HG02588 (cell line): Measurements from ENCODE around the gene NIM1K.
"Not testable (repeated sequence)": the region's sequence is repeated elsewhere in the genome, so short reads cannot be mapped to it uniquely, and the experiment has no call there.

Source experiments
- ATAC-seq: cut with Tn5 transposase; IDR thresholded peaks from one replicate; pipeline ENCODE4 v1.9.1; 2021; ENCODE audit warnings: mild to moderate bottlenecking, moderate library complexity; ENCODE audit not compliant: unreplicated experiment

Gene NIM1K

DNA sequence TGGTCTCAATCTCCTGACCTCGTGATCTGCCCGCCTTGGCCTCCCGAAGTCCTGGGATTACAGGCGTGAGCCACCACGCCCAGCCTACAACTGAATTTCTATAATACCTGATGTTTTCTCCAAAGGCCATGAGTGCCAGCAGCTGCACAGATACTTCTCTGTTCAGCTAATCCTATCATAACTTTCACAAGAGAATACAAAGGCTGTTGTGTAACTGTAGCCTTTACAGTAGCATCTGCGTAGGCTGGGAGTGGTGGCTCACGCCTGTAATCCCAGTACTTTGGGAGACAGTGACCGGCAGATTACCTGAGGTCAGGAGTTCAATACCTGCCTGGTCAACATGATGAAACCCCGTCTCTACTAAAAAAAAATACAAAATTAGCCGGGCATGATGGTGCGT is 8.9 kb upstream of the NIM1K start:
- ATAC-seq, result not testable (repeated sequence)

DNA sequence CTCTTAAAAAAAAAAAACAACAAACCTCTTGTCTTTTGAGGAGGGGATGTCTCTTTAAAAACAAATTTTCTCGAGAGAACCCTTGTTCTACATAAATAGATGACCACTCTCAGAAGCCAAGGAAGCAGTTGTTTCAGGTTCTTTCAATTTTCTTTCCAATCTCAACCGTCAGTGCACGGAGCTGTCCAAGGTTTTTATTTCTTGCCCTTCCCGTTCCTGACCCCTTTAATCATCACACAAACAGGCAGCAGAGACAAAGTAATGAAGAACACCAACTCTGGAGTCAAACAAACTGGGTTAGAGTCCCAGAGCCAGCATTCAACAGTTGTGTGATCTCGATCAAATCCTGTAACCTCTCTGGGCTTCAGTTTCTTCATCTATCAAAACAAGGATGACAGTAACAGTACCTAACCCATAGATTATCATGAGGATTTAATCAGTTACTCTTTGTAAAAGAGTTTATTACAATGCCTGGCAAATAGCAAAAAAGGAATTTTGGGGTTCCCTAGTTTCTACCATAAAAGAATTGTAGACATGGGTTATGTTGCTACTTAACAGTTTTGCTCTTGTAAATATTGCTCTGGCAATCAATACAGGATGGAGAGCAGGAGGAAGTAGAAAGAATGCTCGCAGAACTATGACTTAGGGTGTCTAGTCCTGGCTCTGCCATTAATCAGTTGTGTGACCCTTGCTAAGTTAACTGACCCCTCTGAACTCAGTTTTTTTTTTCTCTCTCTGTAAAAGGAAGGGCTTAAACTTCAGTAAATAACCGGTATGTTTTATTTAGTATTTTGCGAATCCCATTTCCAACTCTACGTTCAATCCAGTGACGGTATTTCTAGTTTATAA is 1.0 kb upstream of the NIM1K start:
- no peak for ATAC-seq

DNA sequence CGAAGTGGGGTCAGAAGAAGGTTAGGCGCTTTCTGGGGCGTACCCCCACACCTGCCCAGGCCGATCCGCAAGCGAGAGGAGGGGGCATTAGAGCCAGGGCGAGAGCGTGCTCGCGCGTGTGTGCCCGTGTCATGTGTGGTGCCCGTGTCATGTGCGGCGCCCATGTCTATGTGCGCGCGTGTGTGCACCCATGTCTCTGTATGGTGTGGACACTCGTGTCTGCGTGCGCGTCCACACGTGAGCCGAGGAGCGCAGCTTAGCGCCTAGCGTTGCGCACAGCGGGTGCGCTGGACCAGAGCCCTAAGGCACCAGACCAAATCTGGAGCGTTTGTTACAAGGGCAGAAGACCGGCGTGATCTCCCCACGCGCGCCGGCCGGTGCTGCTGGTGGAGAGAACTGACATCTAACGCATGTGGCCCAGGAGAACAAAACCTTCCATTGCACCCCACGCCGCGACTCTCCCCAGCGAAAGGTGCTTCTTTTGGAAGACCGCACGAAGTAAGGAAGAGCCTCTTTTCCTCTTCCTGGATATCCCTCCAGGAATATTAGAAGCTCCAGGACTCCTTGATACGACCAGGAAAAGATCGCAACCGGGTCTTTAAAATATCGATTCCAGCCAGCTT is 644 bp downstream of the NIM1K start:
- ATAC-seq, result peak; percentile 33

DNA sequence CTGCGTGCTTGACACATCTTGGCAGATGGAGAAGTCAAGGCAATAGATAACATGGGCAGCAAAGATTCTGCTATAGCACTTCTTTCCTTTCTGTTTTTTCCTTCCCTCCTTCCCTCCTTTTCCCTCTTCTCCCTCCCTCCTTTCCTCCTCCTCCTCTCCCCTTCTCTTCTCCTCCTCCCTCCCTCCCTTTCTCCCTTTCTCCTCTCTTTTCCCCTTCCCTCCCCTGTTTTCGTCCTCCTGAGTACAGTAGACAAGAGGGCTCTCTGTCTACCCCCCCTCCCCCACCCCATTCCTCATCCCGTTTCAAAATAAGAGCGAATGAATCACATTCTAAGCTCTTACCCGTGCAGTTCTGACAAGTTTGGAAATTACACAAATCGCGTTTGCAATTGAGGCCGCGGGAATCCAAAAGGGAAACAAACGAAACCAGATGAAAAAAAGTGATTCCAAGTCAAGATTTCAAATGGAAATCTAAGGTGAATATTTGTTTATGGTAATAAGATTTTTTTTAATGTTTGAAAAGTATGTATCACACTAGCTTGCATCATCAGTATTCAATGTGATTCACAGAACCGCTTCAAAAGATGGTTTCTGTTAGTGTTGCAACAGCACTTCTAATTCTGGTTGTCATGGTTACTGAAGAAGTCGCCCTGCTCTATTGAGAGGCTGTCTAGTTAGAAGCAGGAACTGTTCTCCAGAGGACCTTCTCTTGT is 1.3 kb downstream of the NIM1K start:
- ATAC-seq, result no peak

DNA sequence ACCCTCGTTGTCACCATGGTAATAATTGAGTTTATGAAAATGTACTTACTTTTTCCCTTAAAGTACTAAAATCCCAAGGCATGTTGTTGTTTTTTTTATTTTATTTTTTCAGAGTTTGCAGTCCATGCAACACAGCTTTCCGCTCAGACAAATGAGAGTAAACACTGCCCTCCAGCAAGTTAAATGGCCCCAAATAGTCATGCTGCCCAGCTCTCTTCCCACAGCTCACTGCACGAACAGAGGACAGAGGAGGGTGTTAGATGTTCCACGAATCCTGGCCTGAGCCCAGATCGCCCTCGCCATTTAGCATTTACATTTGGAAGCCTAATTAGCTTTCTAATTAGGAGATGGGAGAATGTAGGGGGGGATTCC is 1.9 kb downstream of the NIM1K start:
- ATAC-seq, result no peak

DNA sequence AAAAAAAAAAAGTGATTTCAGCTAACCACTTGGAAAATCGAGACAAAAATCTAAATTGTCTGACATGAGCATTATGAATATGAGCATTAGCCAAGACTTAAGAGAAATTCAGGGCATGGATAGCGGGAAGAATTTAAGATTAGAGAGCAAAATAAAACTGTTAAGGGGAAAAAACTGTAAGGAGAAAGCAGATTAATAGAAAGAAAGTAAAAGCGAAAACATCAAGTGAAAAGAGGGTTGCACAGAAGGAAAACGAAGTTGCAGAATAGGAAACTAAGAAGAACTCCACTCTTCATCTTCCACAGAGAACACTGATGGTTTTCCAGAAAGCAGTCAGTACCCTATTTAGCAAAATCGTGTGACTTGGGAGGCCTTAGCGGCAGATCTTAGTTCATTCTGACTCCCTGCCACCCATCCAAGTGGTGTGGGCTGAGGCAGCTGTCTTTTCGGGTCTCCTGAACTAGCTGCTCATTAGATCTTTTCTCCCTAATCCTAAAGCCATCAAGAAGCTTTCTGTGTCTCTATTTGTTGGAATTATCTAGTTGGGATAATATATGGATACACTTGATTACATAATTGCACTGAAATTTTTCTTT is 3.7 kb downstream of the NIM1K start:
- ATAC-seq, result no peak

DNA sequence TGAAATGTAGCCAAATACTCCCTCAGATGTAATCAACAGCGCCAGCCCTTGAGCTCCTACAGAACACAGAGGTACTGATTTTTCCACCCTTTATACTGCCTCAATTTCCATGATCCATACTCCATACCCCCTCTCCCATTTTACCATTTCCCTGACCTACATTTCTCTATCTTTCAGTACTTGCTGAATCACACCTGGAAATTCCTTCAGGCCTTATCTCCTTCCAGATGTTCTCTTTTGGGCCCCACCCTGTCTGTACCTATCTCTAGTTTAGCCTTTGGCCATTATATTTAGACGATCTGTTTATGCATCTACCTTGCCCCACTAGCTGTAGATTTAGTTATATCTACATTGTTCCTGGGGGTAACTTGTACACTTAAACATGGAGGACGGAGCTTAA is 5.5 kb downstream of the NIM1K start:
- ATAC-seq, result no peak

DNA sequence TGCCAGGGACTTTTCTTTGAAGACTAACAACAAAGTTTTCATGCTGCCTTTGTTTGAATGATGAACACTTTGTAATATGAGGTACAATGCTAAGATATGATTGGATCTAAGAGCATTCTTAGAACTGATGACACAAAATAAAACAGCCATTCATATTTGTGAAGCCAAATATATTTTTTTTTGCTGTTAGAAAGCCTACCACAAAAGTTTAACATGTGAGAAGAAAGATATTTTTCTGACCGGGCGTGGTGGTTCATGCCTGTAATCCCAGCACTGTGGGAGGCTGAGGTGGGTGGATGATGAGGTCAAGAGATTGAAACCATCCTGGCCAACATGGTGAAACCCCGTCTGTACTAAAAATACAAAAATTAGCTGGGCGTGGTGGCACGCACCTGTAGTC is 9.4 kb downstream of the NIM1K start:
- ATAC-seq, result not testable (repeated sequence)

DNA sequence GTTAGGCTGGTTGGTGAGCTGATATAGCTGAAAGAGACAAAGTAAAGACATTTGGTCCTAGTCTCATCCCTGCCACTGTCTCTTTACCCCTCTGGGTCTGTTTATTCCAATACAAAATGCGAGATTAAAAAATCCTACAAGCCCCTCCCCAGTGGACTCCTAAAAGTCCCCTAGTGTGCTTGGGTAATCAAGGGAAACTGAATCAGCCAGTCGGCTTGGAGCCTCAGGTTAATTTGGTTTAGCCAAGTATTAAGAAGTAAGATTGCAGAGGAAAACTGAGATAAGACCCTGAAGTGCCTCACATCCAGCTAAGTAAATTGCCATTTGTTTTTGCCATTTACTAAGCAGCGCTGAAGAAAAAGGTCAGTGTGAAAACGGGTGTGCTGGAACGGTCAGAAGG is 10.4 kb downstream of the NIM1K start:
- no peak for ATAC-seq

DNA sequence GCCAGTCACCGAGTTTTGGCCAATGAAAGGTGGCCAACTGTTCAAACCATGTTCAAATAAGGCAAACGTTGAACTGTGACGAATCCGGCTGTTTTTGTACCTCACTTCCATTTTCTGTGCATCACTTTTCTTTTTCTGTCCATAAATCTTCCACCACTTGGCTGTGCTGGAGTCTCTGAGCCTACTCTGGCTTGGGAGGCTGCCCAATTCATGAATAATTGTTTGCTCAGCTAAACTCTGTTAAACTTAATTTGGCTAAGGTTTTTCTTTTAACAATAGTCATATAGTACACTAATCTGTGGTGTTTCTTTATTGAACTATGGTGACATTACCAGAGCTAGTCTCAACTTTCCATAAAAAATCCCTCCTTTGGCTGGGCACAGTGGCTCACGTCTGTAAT is 11.3 kb downstream of the NIM1K start:
- no peak for ATAC-seq

DNA sequence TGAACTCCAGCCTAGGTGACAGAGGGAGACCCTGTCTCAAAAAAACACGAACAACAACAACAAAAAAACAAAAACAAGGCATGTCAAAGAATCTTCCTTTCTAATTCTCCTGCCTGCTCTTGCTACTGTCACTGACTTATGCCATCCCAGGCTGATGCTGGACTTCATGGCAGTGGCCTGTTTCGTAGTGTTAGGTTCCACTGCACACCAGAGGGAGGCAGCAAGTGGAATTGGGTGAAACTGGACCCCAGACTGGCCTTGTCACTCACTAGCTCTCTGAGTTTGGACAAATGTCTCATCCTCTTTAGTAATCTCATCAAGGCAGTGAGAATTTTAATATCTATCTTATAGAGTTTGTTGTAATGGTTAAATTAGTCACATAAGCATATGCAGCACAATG is 12.9 kb downstream of the NIM1K start:
- ATAC-seq, result no peak

DNA sequence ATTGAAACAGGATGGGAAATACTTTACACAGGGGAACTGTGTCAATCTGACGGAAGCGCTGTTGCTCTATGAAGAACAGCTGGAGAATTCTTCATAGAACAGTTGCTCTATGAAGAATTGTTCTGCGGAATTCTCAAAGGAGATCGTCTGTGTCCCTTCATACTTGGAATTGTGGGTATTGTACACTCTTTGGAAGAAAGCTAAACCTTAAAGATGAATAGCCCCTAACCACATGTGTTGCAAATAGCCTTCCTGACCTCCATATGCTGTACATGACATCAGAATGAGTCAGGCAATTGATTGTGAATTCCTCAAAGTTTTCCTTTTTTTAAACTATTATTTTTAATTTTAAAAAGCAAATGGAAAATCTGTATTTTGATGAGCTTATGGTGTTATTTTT is 15.6 kb downstream of the NIM1K start:
- no peak for ATAC-seq

DNA sequence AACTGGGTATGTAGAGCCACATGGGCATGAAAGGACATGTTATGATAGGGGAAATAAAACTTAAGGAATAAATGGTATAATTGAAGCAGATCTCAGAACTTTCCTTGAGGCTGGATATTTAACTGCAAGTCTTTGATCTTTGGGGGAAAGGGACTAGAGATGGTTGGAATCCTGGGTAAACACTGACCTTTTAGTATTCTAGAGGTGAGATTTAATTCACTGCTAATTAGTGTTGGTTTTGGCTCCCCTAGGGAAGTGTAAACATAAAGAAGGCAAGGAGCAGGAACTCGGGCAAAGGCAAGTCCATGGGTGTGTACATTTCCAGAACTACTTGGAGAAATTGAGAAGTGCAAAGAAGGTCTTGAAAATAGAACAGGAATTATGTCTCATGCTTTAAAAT is 16.6 kb downstream of the NIM1K start:
- ATAC-seq, result no peak

DNA sequence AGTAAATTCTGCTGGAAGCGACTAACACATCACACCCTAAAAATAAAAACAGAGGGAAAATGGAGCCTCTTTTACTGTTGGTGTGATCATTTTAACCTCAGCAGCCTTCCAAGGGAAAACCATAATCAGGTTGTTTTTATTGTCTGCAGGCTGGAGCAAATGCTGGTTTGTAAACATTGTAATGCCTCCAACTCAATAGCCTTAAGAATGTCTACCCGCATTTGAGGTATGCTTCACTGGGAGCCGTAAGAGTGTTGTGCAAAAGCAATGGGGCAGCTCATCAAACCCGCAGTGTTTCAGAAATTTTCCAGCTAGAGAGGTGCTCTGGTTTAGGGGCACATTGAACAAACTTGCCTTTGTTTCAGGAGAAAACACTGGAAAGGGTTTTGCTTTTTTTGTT is 17.0 kb downstream of the NIM1K start:
- ATAC-seq, result no peak

DNA sequence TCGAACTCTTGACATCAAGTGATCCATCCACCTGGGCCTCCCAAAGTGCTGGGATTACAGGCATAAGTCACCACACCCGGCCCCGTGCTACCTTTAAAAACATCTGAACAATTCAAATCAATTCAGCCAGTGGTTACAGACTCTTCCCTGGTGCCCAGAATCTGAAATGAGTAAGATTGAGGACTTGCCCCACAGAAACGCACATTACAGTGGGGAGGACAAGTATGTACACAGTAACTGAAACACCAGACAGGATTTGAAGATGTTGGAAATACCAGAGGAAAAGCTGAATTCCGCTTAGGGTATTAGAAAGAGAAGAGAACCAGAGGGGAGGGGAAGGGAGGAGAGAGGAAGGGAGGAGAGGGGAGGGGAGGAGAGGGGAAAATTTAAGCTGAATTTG is 17.8 kb downstream of the NIM1K start:
- ATAC-seq, result no peak

DNA sequence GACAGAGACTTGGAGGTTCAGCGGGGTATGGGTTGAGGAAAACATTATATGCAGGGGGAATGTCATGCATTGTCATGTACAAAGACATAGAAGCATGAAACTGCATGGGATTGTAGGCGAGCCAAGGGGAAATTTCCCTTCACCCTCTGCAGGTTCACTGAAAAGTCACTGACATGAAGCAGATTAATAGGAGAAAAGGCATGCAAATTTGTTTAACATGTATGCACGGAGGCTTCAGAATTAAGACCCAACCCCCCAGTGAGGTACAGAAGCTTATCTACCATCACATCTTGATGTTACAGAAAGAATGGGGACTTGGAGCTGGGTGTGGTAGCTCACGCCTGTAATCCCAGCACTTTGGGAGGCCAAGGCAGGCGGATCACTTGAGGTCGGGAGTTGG is 18.5 kb downstream of the NIM1K start:
- no peak for ATAC-seq

DNA sequence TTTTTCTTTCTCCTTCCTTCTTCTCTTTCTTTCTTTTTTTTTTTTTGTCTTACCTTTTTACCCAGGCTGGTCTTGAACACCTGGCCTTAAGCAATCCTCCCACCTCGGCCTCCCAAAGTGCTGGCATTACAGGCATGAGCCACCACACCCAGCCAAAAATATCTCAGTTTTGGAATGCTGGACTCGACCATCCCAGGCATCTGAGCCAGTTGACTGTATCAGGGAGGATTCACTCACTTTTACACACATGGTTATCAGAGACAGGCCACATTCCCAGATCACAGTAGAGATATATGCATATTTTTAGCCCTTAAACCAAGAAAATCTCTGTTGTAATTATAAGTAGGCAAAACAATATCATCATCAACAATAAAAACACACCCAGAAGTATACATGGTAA is 21.9 kb downstream of the NIM1K start:
- no peak for ATAC-seq

DNA sequence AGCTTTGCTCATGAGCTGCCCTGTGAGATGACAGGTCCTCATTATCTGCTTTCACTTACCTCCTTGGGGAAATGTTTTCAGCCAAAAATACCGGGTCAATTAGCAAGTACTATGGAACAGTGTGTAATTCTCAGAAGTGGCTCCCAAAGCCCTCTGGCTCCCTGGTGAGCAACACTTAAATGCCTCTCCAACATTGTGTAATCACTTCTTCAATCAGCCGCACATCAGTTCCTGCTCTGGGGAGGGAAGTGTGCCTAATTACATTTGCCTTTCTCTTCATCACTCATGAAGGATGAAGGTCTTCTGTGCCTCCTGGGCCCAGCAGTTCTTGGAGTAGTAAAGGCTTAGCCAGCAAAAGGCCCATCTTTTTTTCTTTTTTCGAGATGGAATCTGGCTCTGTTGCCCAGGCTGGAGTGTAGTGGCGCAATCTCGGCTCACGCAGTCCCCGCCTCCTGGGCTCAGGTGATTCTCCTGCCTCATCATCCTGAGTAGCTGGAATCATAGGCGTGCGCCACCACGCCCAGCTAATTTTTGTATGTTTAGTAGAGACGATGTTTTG is 23.1 kb downstream of the NIM1K start:
- ATAC-seq, result no peak

DNA sequence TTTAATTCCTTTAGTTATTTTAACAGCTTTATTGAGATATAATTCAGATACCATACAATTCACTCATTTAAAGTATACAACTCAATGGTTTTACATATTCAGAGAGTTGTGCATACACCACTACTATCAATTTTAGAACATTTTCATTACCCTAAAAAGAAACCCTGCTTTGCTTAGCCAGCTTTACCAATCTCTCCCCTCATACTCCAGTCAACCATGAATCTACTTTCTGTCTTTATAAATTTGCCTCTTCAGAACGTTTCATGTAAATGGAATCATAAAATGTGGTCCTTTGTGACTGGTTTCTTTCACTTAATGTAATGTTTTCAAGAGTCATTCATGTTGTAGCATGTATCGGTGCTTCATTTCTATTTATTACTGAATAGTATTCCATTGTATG is 24.9 kb downstream of the NIM1K start:
- no peak for ATAC-seq

DNA sequence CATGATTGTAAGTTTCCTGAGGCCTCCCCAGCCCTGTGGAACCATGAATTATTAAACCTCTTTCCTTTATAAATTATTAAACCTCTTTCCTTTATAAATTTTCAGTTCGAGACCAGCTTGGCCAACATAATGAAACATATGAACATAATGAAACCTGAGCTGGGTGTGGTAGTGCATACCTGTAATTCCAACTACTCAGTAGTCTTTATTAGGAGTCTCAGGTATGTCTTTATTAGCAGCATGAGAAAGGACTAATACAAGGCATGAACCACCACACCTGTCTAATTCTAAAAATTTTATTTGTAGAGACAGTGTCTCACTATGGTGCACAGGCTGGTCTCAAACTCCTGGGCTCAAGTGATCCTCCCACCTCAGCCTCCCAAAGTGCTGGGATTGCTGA is 27.1 kb downstream of the NIM1K start:
- no peak for ATAC-seq

DNA sequence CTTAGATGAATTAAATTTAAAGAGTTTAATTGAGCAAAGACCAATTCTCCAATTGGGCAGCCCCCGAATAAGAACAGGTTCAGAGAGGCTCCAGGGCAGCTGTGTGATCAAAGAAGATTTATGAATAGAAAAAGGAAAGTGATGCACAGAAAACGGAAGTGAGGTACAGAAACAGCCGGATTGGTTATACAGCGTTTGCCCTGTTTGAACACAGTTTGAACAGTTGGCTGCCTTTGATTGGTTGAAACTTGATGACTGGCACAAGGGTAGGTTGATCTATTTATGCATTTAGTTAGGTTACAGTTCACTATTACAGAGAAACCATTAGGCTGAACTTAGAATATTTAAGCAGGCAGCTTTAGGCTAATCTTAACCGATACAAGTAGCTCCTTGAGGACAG is 29.5 kb downstream of the NIM1K start:
- no peak for ATAC-seq
